ENCODE results near the gene ZNF143.

Gene ZNF143

GRCh38 chr11:9498457-9499078 is 37.8 kb downstream of the ZNF143 start:
- Histone ChIP-seq H3K36me3 (ENCODE audit: insufficient read depth) (no peaks in the 10 kb centered on the region), H3K27ac (no peak overlapping the region), H3K79me2 (ENCODE audit: insufficient read depth, low read depth) (no peaks in the 10 kb centered on the region), H3K27me3 (ENCODE audit: insufficient read depth, low read depth) (no peaks in the 10 kb centered on the region), H3K4me1 (ENCODE audit: low read depth, poor library complexity, severe bottlenecking) (no peaks in the 10 kb centered on the region), H3K9ac (no peak overlapping the region), H2AFZ (ENCODE audit: low read depth) (no peak overlapping the region), H3K4me3 (IDR thresholded peaks at IDR 0.05; ENCODE audit: insufficient read depth, low read depth, low read length) (no peak overlapping the region), H3K4me2 (no peak overlapping the region), H4K20me1 (ENCODE audit: insufficient read depth) (no peaks in the 10 kb centered on the region)
- TF ChIP-seq CTCF (conservative IDR thresholded peaks at IDR 0.05; ENCODE audit: low read depth, low read length) = no peak

- peak; percentile 95 for TF ChIP-seq CTCF (conservative IDR thresholded peaks at IDR 0.05; ENCODE audit: low read depth, low read length)
- Histone ChIP-seq H3K27me3 (ENCODE audit: insufficient read depth, low read depth) (no peaks in the 10 kb centered on the region), H3K4me1 (ENCODE audit: low read depth, poor library complexity, severe bottlenecking) (peaks cover 28% of the 10 kb centered on the region), H3K4me3 (IDR thresholded peaks at IDR 0.05; ENCODE audit: insufficient read depth, low read depth, low read length) (no peak overlapping the region), H3K79me2 (ENCODE audit: insufficient read depth, low read depth) (no peaks in the 10 kb centered on the region), H3K4me2 (no peak overlapping the region), H4K20me1 (ENCODE audit: insufficient read depth) (no peaks in the 10 kb centered on the region), H3K36me3 (ENCODE audit: insufficient read depth) (no peaks in the 10 kb centered on the region), H3K9ac (no peak overlapping the region), H3K27ac (no peak overlapping the region), H2AFZ (ENCODE audit: low read depth) (no peak overlapping the region)
These were observed 45.9 kb downstream of the ZNF143 start for GRCh38 chr11:9506489-9507276.

GRCh38 chr11:9507277-9507580 is 46.4 kb downstream of the ZNF143 start:
- Histone ChIP-seq H3K27me3 (ENCODE audit: insufficient read depth, low read depth) (no peaks in the 10 kb centered on the region), H2AFZ (ENCODE audit: low read depth) (no peak overlapping the region), H4K20me1 (ENCODE audit: insufficient read depth) (no peaks in the 10 kb centered on the region), H3K27ac (no peak overlapping the region), H3K4me3 (IDR thresholded peaks at IDR 0.05; ENCODE audit: insufficient read depth, low read depth, low read length) (no peak overlapping the region), H3K36me3 (ENCODE audit: insufficient read depth) (no peaks in the 10 kb centered on the region), H3K9ac (no peak overlapping the region), H3K4me1 (ENCODE audit: low read depth, poor library complexity, severe bottlenecking) (peaks cover 30% of the 10 kb centered on the region), H3K4me2 (no peak overlapping the region), H3K79me2 (ENCODE audit: insufficient read depth, low read depth) (no peaks in the 10 kb centered on the region)
- TF ChIP-seq CTCF (conservative IDR thresholded peaks at IDR 0.05; ENCODE audit: low read depth, low read length) = no peak

GRCh38 chr11:9509041-9509440 is 48.2 kb downstream of the ZNF143 start:
- H3K79me2 ChIP-seq (ENCODE audit: insufficient read depth, low read depth) = no peaks in the 10 kb centered on the region
- H3K9ac ChIP-seq = no peak overlapping the region
- H3K36me3 ChIP-seq (ENCODE audit: insufficient read depth) = no peaks in the 10 kb centered on the region
- H4K20me1 ChIP-seq (ENCODE audit: insufficient read depth) = no peaks in the 10 kb centered on the region
- H3K4me1 ChIP-seq (ENCODE audit: low read depth, poor library complexity, severe bottlenecking) = peaks cover 30% of the 10 kb centered on the region
- no peak overlapping the region for H3K27ac ChIP-seq
- no peak for TF ChIP-seq CTCF (conservative IDR thresholded peaks at IDR 0.05; ENCODE audit: low read depth, low read length)
- no peak overlapping the region for H3K4me2 ChIP-seq
- H3K27me3 ChIP-seq (ENCODE audit: insufficient read depth, low read depth) = no peaks in the 10 kb centered on the region
- H3K4me3 ChIP-seq (IDR thresholded peaks at IDR 0.05; ENCODE audit: insufficient read depth, low read depth, low read length) = no peak overlapping the region
- H2AFZ ChIP-seq (ENCODE audit: low read depth) = no peak overlapping the region

All from KMS-11 (cell line).